ENCODE results near the gene P4HB.
"Not testable (repeated sequence)": the region's sequence is repeated elsewhere in the genome, so short reads cannot be mapped to it uniquely, and the experiment has no call there.

The P4HB gene

DNA sequence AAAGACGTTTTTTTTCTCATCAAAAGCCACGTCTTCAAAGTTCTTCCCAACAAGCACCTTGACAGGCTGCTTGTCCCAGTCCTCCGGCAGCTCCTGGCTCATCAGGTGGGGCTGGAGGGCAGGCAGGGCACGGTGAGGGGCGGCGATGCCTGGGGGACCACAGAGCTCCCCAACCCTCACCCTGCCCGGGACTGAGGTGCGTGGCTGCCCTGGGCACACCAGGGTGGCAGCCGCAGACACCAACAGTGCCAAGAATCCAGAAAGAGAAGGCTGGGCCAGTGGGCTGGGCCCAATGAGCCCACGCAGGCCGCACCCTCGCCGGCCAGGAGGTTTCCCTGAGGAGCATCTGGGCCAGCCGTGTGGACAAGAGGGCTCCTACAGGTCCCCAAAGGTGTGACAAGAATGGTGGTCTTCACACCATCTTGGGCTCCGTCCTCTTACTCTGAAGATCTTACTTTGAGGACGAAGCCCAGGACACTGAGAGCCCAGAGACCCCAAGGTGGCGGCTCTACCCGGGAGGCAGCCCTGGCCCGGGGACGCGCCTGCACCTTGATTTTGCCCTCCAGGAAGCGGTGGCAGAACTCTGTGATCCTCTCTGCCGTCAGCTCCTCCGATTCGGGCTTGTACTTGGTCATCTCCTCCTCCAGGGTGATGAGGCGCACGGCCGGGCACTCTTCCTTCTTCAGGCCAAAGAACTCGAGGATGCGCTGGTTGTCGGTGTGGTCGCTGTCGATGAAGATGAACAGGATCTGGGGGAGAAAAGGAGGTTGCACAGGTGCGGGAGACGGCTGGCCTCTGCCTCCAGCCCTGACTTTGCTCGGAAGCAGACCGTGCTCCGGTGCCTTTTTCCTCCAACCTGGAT lies 14.2 kb downstream of the P4HB start:
- no peak for DNase-seq (ENCODE audit: low read depth)

GRCh38 chr17:81845361-81845760 lies 15.0 kb downstream of the P4HB start:
- DNase-seq (ENCODE audit: low read depth), result no peak

DNA sequence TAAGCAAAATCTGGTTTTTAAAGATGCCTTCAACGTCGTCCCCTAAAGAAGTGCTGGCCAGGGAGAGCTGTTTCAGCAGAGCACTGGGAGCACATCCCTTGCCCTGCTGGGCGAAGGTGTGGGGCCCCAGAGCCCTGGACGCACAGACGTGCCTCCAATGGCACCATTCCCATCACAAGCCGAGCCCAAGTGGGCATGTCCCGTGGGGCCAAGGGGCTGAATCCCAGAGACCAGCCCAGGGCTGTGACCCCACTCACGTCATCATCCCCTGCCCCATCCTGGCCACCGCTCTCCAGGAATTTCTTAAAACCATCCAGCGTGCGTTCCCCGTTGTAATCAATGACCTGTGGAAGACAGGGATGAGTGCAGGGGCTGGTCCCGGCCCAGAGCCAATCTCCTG lies 15.4 kb downstream of the P4HB start:
- no peak for DNase-seq (ENCODE audit: low read depth)

DNA sequence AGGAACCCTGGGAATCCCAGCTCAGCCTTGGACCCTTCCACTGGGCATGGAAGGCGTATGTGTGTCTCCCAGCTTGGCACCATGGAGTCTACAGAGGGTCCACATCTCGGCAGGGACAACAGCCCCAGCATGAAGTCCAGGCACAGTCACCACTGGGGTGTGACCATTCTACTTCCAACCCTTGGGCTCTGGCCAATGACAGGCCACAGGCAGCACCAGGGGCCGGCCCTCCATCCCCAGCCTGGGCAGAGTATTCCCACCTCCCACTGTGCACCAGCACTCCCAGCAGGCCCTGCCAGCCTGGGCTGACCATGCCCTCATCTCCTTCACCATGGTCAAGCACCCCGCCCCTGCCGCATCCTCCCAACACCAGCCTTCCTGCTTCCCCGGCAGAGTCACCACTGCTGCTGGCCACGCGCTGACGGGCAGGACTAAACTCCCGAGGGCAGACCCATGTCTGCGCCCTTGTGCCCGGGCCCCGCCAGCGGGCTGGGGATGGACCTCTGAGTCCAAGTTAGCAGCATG lies 15.9 kb downstream of the P4HB start:
- no peak for DNase-seq (ENCODE audit: low read depth)

DNA sequence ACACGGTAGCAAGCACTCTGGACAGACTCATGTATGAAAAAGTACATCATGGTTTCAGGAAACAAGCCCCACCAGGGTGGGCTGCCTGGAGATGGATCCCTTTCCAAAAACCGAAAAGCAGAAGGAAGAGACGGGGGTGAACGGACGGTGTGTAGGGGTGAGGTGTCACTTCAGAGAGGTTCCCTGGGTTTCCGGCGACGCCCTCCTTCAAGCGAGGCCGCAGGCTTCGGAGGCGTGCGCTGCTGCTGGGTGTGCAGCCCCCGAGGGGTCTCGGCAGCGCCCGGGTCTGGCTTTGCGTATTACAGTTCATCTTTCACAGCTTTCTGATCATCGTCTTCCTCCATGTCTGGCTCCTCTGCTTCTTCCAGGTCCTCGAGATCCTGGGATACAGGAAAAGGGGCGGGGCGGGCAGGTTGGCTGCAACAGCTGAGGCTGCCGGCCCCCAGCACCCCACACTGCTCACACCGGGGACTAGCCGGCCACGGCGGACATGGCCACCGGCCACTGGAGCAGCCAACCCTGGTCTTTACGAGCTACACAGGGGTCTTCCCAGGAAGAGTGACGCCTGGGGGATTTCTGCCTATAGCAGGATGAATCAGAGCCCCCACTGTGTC lies 16.5 kb downstream of the P4HB start:
- DNase-seq (ENCODE audit: low read depth), result no peak

DNA sequence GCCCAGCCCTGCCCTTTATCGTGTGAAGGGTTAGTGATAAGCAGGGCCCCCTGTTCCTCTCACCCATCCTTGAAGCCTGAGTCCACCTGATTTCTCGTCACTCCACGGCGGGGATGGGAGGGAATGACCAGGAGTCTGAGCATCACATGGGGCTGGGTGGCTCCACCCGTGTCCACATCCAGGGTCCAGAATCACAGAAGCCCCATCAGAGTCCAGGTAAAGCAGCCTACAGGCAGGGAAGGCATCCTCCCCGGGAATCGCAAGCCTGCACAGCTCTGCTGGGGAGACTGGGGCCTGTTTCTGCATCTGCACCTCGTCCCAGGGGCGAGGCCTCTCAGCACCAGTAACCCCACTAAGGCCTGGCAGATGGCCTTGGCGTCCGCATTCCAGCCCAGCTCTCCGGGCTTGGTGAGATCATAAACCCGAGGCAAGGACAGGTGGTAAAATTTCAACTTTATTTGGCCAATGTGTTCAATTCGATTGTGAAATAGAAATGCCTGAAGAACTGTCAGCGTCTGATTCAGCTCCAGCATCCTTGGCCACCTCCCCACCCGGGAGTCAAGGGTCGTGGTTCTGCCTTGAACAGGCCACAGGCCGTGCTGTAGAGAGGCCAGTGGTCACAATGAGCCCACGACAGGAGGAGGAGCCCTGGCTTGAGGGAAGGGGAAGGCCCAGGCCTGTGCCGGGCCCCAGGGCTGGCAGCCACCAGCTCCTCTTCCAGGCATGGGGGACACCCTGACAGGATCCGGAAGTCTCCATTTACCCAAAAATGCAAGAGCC lies 17.4 kb downstream of the P4HB start:
- no peak for DNase-seq (ENCODE audit: low read depth)

DNA sequence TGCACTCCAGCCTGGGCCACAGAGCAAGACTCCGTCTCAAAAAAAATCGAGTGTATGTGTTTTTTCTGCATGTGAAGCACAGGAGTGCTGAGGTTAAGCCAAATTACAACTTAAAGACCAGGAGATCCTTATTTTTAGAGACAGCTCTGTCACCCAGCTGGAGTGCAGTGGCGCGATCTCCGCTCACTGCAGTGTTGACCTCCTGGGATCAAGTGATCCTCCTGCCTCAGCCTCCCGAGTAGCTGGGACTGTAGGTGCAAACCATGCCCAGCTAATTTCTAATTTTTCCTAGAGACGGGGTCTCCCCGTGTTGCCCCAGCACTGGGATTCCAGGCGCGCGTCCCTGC lies 18.0 kb downstream of the P4HB start:
- DNase-seq (ENCODE audit: low read depth), result no peak

GRCh38 chr17:81841866-81842265 lies 18.5 kb downstream of the P4HB start:
- DNase-seq (ENCODE audit: low read depth), result no peak

GRCh38 chr17:81840826-81841778 lies 19.2 kb downstream of the P4HB start:
- no peak for DNase-seq (ENCODE audit: low read depth)

DNA sequence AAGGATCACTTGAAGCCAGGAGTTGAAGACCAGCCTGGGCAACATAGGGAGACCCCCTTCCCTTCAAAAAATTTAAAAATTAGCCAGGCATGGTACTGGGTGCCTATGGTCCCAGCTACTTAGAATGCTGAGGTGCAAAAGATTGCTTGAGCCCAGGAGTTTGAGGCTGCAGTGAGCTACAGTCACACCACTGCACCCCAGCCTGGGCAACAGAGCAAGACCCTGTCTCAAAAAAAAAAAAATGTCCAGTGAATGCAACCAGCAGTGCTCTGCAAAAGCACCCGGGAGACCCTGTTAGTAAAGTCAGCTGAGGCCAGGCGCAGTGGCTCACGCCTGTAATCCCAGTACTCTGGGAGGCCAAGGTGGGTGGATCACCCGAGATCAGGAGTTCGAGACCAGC lies 20.3 kb downstream of the P4HB start:
- not testable (repeated sequence) for DNase-seq (ENCODE audit: low read depth)

- no peak for DNase-seq (ENCODE audit: low read depth)
Measured at GRCh38 chr17:81839301-81839700, 21.0 kb downstream of the P4HB start.

DNA sequence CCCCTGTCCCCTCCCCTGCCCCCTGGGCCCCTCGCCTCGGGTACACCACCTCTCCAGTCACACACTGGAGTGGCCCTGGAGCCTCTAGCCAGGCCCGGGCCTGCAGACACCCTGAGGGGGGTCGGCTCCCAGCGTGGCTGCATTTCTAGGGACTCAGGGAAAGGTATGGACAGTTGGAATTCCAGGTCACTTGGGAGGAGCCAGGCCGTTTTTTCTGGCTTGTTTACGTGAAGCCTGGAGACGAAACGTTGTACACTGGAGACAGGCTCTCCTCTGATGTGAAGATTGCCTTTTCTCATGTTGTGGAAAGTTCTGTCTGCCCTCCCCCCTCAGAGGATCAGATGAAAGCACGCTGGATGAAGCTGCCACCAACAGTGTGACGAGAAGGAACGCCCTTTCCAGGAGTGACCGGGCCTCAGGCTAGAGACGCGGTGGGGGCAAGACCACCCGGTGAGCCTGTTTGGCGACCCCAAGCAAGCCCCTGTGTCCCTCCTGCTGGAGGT lies 21.5 kb downstream of the P4HB start:
- no peak for DNase-seq (ENCODE audit: low read depth)

GRCh38 chr17:81837641-81838040 lies 22.7 kb downstream of the P4HB start:
- DNase-seq (ENCODE audit: low read depth), result no peak

GRCh38 chr17:81834831-81835267 lies 25.5 kb downstream of the P4HB start, which contains the start of gene PPP1R27:
Gene PPP1R27, minus strand, starts transcription at chr17:81835050. Its CDS starts 97 bp downstream, at chr17:81834953.
- no peak for DNase-seq (ENCODE audit: low read depth)

- DNase-seq (ENCODE audit: low read depth), result no peak
Measured at GRCh38 chr17:81833921-81834830, 26.2 kb downstream of the P4HB start.

DNA sequence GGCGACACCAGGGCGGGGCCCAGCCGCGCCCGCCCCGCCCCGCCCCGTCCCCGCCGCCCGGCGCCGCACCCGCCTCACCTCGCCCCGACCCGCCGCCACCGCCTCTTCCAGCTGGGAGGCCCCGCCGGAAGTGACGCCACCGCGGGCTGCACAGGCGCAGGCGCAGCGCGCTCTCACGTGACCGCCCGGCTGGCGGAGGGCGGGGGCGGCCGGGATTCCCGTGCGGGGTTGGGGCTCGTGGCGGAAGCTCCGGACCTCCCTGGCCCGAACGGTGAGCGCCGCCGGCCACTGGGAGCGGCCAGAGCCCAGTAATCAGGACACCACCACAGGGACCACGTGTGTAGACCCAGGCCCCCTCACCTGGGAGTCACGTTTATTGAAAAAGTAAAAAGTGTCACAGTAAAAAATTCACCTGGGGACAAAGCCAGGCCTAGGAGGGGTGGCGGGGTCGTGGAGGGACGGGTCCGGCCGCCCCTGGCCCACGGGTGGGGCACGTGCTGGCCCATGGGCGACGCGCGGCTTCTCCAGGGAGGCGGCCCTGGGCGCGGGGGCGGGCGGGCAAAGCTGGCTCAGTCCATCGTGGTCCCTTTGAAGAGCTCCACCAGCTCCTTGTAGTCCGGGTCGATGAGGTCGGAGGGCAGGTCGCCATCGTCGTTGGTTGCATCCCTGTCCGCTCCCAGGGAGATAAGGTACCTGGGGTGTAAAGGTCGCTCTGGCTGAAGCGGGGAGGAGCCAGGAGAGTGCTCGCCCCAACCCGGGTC lies 27.0 kb downstream of the P4HB start, which contains the start of gene MCRIP1:
Gene MCRIP1, minus strand, starts transcription at position 132 of the 761 bp plus-strand sequence. CDS start 8,785 bp downstream, outside the sequence.
- peak; percentile 94 for DNase-seq (ENCODE audit: low read depth)

- DNase-seq (ENCODE audit: low read depth), result peak; percentile 22
Measured at GRCh38 chr17:81832608-81833159, 27.7 kb downstream of the P4HB start.

DNA sequence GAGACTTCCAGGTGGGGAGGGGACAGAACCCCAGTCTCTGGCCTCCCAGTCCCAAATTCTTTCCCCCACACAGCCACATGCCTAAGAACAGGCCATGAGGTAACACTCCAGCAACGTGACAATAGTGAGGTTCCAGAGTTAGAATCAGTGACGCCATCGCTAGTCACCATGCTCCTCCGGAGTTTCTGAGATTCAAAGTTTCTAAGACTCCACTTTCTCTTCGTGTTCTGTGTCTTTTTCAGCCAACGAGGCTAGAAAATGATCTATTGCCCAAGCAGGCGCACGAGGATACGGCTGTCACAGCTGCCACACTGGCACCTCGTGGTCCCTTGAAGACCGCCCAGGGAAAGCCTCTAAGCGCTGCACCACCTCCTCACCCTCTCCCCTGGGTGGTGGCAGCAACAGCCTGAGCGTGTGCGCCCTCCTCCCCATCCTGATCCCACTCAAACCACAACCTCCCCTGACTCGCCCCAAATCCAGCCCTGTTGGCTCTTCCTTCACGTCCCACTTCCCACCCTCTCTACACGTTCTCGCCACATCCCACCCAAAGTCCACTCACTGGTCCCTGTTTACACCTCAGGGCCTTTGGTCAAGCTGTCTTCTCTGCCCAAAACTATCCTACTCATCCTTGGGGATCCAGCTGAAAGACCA lies 28.3 kb downstream of the P4HB start:
- DNase-seq (ENCODE audit: low read depth), result peak; percentile 31

Measured in stimulated activated CD4-positive, alpha-beta T cell treated with anti-CD3 and anti-CD28 coated beads, Interleukin-2, amount 100 ng/mL, for 4 hours (primary cell).